Pulmonary artery endothelial cell (primary cell): ENCODE data around the gene NOVA1. TPM values are rescaled to one million over a fixed set of nuclear protein-coding genes. Genes with fewer than 3 reads are reported as not detected.
A peak's percentile ranks its signal among the peaks of the same experiment; 100 is the strongest.
"Not testable (repeated sequence)": the region's sequence is repeated elsewhere in the genome, so short reads cannot be mapped to it uniquely, and the experiment has no call there.

Source experiments
- DNase-seq: peaks from one replicate; pipeline ENCODE4 v3.0.0-alpha.2; 2011; ENCODE audit warnings: low read depth, low spot score
- total RNA-seq: library from RNA; depleted of rRNA; stranded (reverse); fragments of >200 nt; gene quantifications from 2 replicates; pipeline ENCODE4 v1.2.3, GENCODE V29; 2014

Gene NOVA1
- total RNA-seq: 2.1 and 2.9 TPM in 2 replicates

- DNase-seq: no peak
These were observed at the start of gene NOVA1 for GRCh38 chr14:26597589-26598080. Gene NOVA1, minus strand, starts transcription at chr14:26598033. Its CDS starts 597 bp downstream, at chr14:26597436.

- not testable (repeated sequence) for DNase-seq
These were observed 47.2 kb upstream of the NOVA1 start for GRCh38 chr14:26645057-26645456.

- DNase-seq: no peak
These were observed 38.7 kb upstream of the NOVA1 start for GRCh38 chr14:26636561-26636960.

- not testable (repeated sequence) for DNase-seq
These were observed 37.1 kb upstream of the NOVA1 start for GRCh38 chr14:26634946-26635345.

GRCh38 chr14:26626256-26626655 is 28.4 kb upstream of the NOVA1 start:
- DNase-seq: no peak

- DNase-seq: no peak
These were observed 24.8 kb upstream of the NOVA1 start for GRCh38 chr14:26622611-26623010.

GRCh38 chr14:26621807-26622560 is 24.2 kb upstream of the NOVA1 start:
- no peak for DNase-seq

GRCh38 chr14:26621364-26621763 is 23.5 kb upstream of the NOVA1 start:
- no peak for DNase-seq

- DNase-seq: no peak
These were observed 13.4 kb upstream of the NOVA1 start for GRCh38 chr14:26611259-26611658.

GRCh38 chr14:26606729-26607312 is 9.0 kb upstream of the NOVA1 start:
- DNase-seq: no peak

- DNase-seq: no peak
These were observed 7.8 kb upstream of the NOVA1 start for GRCh38 chr14:26605602-26606001.

- DNase-seq: no peak
These were observed 5.1 kb upstream of the NOVA1 start for GRCh38 chr14:26602902-26603301.

GRCh38 chr14:26601856-26602255 is 4.0 kb upstream of the NOVA1 start:
- no peak for DNase-seq

- no peak for DNase-seq
These were observed 1.5 kb upstream of the NOVA1 start for GRCh38 chr14:26599291-26599690.

- no peak for DNase-seq
These were observed 869 bp upstream of the NOVA1 start for GRCh38 chr14:26598672-26599131.

GRCh38 chr14:26598081-26598671 is 343 bp upstream of the NOVA1 start:
- peak; percentile 44 for DNase-seq

GRCh38 chr14:26597071-26597588 is 703 bp downstream of the NOVA1 start:
- no peak for DNase-seq

GRCh38 chr14:26596543-26597061 is 1.2 kb downstream of the NOVA1 start:
- DNase-seq: no peak

GRCh38 chr14:26595926-26596542 is 1.8 kb downstream of the NOVA1 start:
- DNase-seq: no peak

- no peak for DNase-seq
These were observed 2.9 kb downstream of the NOVA1 start for GRCh38 chr14:26594756-26595545.

- DNase-seq: no peak
These were observed 3.7 kb downstream of the NOVA1 start for GRCh38 chr14:26594148-26594547.
